ENCODE results near the gene OSGIN1.
A peak's percentile ranks its signal among the peaks of the same experiment; 100 is the strongest.

Gene OSGIN1

GRCh38 chr16:83952940-83953795 lies at the start of gene OSGIN1:
OSGIN1 (plus strand) TSS chr16:83953240; CDS start chr16:83957672, 4,432 bp downstream.
- DNase-seq, result peak; percentile 86

DNA sequence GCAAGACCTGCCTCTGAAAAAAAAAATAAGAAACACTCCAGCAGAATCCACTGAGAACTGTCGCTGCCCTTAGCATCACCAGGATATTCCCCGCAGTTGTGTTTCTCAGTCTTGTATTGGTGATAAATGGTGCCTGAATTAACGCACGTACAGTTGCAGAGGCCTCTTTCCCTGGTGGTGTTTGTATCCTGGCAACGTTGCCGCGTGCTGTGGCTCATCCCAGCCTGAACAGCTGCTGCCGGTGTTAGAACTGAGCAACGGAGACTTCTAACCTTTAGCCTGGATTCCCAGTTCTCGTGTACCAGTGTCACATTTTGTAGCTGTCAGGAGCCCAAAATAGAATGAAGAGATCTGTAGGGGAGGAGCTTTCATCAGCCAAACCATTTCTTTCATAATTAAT lies 49.3 kb upstream of the OSGIN1 start:
- DNase-seq, result no peak

DNA sequence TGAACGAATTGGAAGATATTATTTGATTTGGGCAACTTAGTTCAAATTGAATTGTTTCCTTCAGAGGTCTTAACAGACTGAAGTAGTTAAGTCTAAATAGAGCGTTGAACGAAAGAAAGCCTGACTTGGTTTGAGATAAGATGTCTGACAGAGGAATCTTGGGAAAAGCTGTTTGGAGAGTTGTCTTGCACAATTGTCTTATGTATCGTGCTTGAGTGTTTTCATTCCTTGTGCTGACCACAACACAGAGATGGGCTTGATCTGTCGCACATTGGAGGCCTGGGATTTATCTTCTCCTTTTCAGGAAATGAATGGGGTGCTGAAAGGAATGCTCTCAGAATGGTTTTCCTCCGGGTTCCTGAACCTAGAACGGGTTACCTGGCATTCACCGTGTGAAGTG lies 46.4 kb upstream of the OSGIN1 start:
- DNase-seq, result no peak

DNA sequence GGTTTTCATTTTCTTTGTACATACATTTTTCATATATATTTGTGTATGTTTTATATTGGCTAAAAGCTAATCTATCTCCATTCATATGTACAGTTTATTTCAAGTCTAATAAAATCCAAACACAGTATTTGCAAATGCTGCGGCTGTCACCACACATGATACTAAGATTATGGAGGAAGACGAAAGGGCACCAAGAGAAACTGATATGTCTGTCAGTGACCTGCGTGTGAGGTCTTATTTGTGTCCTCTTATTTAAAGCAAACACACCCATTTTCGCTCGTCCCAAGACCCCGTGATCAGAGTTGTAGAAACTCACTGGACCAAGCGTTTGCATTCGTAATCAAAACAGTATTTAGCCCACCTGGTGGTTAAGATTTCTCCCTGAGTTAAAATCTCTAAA lies 45.9 kb upstream of the OSGIN1 start:
- DNase-seq, result no peak

DNA sequence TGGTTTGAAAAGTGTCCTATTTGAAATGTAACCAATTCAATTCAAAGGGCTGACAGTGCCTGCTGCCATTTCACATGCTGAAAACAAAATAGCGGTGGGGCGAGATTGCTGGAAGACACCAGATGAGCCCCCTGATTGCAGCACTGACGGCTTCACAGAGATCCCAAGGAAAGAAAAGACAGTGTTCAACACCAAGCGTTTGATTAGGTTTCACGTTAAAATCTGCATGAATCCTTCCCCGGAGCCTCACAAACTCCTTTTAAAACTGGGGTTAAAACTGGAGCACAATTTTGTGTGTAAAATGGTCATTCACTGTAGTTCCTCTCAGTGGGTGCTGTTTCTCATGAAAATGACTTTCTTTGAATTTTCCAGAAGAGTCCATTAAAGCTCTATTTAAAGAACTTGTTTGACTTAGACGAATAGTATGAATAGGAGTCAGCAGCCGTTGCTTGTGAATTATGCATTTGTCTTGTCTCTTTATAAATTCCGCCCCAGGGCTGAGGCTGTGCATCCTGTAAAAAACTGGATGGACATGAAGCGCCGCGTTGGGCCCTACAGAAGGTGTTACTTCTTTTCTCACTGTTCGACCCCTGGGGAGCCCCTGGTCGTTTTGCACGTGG lies 45.3 kb upstream of the OSGIN1 start:
- no peak for DNase-seq

DNA sequence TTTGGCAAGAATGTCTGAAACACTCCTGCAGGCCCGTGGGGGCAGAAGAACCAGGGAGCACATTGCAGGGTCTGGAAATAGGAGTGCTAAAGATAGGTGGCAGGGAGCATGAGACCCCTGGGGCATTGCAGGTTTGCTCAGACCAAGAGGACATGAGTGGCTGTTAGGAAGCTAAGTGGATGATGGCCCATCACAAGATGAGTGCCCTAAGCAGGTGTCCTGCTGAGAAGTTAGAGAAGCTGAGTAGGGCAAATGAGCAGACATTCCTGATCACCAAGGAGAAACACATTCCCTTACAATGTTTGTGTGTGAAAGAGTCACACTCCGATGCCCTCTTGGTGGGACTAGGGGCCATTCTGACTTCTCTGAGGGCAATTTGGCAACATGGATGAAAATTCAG lies 44.2 kb upstream of the OSGIN1 start:
- no peak for DNase-seq

- no peak for DNase-seq
These were observed 41.8 kb upstream of the OSGIN1 start for GRCh38 chr16:83911290-83911689.

- DNase-seq, result no peak
These were observed 40.4 kb upstream of the OSGIN1 start for GRCh38 chr16:83912519-83913244.

DNA sequence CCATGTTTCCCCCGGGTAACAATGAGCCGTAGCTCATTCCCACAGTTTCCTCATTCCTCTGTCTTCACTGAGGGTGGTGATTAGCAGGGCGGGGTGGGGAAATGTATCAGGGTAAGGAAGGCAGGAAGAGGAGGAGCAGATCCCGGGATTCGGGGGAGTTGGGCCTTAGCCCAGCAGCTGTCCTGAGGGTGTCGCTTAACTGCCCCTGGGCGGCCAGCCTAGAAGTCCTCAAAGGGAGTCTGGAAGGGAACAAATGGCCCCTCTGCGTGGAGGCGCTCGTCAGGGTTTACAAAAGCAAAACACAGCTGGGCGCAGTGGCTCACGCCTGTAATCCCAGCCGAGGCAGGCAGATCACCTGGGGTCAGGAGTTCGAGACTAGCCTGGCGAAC lies 39.8 kb upstream of the OSGIN1 start:
- no peak for DNase-seq

GRCh38 chr16:83914091-83914710 lies 38.8 kb upstream of the OSGIN1 start:
- DNase-seq, result no peak

DNA sequence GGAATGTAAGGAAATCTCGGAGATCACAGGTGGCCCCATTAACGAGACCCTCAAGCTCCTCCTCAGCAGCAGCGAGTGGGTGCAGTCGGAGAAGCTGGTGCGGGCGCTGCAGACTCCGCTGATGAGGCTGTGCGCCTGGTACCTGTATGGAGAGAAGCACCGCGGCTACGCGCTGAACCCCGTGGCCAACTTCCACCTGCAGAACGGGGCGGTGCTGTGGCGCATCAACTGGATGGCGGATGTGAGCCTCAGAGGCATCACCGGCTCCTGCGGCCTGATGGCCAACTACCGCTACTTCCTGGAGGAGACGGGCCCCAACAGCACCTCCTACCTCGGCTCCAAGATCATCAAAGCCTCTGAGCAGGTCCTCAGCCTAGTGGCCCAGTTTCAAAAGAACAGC lies 38.0 kb upstream of the OSGIN1 start:
- DNase-seq, result no peak

- DNase-seq, result no peak
These were observed 37.5 kb upstream of the OSGIN1 start for GRCh38 chr16:83915491-83915890.

GRCh38 chr16:83917152-83918120 lies 35.6 kb upstream of the OSGIN1 start:
- no peak for DNase-seq

DNA sequence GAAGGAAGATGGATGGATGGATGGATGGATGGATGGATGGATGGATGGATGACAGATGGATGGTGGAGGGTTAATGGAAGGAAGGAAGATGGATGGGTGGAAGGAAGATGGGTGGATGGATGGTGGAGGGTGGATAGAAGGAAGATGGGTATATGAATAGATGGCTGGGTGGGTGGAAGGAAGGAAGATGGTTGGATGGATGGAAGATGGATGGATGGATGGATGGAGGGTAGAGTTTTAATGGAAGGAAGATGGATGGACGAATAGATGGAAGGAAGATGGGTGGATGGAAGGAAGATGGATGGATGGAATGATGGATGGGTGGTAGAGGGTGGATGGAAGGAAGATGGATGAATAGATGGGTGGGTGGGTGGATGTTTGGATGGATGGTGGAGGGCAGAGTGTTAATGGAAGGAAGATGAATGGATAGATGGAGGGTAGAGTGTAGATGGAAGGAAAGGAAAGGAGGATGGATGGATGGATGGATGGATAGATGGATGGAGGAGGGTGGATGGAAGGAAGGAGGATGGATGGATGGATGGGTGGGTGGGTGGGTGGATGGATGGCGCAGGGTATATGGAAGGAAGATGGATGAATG lies 32.0 kb upstream of the OSGIN1 start:
- no peak for DNase-seq

- DNase-seq, result no peak
These were observed 29.3 kb upstream of the OSGIN1 start for GRCh38 chr16:83923581-83924365.

DNA sequence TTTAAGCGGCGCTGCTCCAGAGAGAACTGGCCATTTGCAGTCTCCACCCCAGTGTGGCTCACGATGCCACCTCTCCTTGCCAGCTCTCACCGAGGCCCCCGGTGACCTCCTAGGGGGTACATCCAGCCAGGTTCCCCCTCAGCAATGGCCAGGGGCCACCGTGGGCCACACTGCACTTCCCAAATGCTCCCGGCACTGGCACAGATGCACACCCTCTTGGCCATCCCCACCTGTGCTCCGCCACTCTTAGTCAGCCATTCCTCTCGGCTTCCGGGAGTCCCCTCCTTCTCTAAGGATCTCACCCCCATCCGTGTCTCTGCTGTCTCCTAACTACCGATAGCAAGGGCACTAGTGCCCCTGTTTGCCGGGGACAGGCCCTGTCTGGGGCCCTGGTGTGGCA lies 28.4 kb upstream of the OSGIN1 start:
- no peak for DNase-seq

DNA sequence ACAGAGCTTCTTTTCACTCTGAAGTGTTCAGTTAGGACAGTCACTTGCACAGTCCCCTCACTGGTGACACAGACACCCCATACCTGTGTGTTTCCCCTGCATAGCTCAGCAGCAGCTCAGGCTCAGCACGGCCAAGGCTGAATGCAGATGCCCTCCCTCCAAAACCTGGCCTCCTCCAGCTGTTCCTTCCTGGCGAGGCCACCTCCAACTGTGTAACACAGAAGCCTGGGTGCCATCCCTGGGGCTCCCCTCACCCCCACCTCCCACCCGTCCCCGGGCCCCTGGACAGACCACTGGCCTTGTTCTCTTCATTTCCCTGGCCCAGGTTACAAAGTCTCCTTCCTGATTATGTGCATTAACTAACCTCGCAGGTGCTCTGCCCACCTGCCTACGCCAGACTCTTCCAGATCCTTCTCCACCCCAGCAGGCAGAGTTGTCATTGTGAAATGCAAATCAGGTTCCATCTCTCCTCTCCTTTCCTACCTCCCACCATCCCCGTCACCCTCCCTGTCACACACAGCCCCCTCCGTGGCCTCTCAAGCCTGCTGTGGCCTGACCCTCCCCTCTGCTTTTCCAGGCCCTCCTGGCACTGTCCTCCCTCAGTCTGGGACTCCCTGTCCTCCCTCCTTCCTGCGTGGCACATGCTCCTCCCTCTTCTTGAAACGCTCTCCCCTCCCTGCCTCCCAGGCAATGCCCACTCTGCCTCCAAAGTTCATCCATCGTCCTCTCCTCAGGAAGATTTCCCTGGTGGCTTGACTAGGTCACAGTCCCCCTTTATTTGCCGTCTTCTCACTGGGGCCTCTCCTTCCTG lies 27.7 kb upstream of the OSGIN1 start:
- DNase-seq, result no peak

- DNase-seq, result no peak
These were observed 26.9 kb upstream of the OSGIN1 start for GRCh38 chr16:83925957-83926725.

DNA sequence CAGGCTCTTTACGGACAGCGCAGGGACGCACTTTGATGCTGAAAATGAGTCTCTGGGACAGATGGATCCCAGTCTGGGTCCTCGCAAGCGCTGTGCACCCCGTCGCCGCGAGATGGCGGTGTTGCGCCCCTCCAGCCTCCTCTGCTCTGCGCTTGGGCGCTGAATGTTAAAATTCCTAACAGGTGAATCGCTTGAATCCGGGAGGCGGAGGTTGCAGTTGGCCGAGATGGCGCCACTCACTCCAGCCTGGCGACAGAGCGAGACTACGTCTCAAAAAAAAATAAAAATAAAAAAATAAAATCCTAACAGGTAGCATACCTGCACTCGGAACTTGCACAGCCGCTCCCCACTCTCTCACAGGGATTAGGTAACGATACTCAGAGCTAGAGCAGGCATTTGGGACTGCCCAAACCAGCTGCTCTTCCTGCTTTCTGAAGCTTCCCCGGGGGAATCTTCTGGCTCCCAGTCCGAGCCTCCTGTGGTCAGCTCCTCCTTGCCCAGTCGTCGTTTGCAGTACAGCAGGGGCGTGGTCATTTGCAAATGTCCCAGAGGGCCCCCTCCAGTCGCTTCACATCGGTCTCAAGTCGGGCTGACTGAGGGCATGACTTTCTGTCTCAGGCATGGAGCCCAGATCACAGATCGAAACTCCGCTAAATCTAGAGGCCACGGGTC lies 26.2 kb upstream of the OSGIN1 start:
- DNase-seq, result peak; percentile 38
